ENCODE data around the gene DEAF1. TPM values are rescaled to one million over a fixed set of nuclear protein-coding genes. Genes with fewer than 3 reads are reported as not detected.
A peak's percentile ranks its signal among the peaks of the same experiment; 100 is the strongest.

The DEAF1 gene
- total and polyA plus RNA-seq, 2 of the 13 experiments (the other 11 are each of a cell fraction or from before 2014, with no cell fraction given), result 22.3 to 29.6 TPM

- H3K4me1 ChIP-seq (ENCODE audit: insufficient read depth, low read length), result peaks cover 31% of the 10 kb centered on the region
- CTCF ChIA-PET (ENCODE audit: low intra/inter-chr PET ratio, low total read pairs), result no interaction called here
- no peak for FAIRE-seq
- no peaks in the 10 kb centered on the region for H3K27me3 ChIP-seq (ENCODE audit: control insufficient read depth in 1 of 2, insufficient read depth in 2 of 2, low read length in 2 of 2)
- no peak overlapping the region for H3K9ac ChIP-seq (ENCODE audit: insufficient read depth, low read depth, low read length)
- ATAC-seq, result no peak
- in situ Hi-C loops (cut with HindIII; ENCODE audit: extremely low pct_ligation_motif_present, low pct_unique_long_range_greater_than_20kb), result loop anchor here (10.0 kb wide), 1 partner anchor 73 kb away; no protein-coding TSS in a partner anchor
- H3K9me3 ChIP-seq (ENCODE audit: low read length), result no peaks in the 10 kb centered on the region
- H4K20me1 ChIP-seq (ENCODE audit: insufficient read depth, low read length), result peaks cover 18% of the 10 kb centered on the region; the same call in 1 of the 2 replicates
- intact Hi-C loops (cut with micrococcal nuclease; ENCODE audit: unreplicated experiment), result no loop called here
- no peak overlapping the region for H2AFZ ChIP-seq (ENCODE audit: low read length)
- WGBS (ENCODE audit: low lambda C conversion rate), result 96% methylated on average over 31 of the region's 31 CpGs
- POLR2A ChIA-PET, result no interaction called here
- peaks cover 0 to 4% of the 10 kb centered on the region in 2 experiments; a peak in 3 of 5 replicates for H3K36me3 ChIP-seq (replicated peaks in 1 of 2; ENCODE audit: control insufficient read depth in 1 of 2, insufficient read depth in 2 of 2, low read length in 2 of 2)
- no TSS peak for BruUV-seq (replicated peaks)
- no peak overlapping the region for H3K27ac ChIP-seq (ENCODE audit: extremely low read length, insufficient read depth, low read length)
- no peaks in the 10 kb centered on the region for H3K79me2 ChIP-seq (ENCODE audit: insufficient read depth, low read length)
- H3K4me3 ChIP-seq (replicated peaks in 1 of 3; ENCODE audit: insufficient read depth in 1 of 3, low read depth in 2 of 3, low read length in 3 of 3), result no peak overlapping the region
- H3K4me2 ChIP-seq (ENCODE audit: low read depth, low read length), result no peak overlapping the region
- DNase-seq (ENCODE audit: low spot score), result no peak
- TF ChIP-seq AGO2 (optimal IDR thresholded peaks at IDR 0.05; ENCODE audit: low read depth, low read length) (peak; percentile 48), ZNF670 (CRISPR knock-in tag; IDR thresholded peaks at IDR 0.05; ENCODE audit: borderline replicate concordance) (no peak)
Measured at GRCh38 chr11:628056-628455, 67.0 kb downstream of the DEAF1 start.

GRCh38 chr11:627308-627576, 67.8 kb downstream of the DEAF1 start:
- CTCF ChIA-PET (ENCODE audit: low intra/inter-chr PET ratio, low total read pairs), result no interaction called here
- in situ Hi-C loops (cut with HindIII; ENCODE audit: extremely low pct_ligation_motif_present, low pct_unique_long_range_greater_than_20kb), result loop anchor here (10.0 kb wide), 1 partner anchor 72 kb away; no protein-coding TSS in a partner anchor
- 98% methylated on average over 20 of the region's 28 CpGs for WGBS (ENCODE audit: low lambda C conversion rate)

More at GRCh38 chr11:627308-627576, 67.8 kb downstream of the DEAF1 start:
- POLR2A ChIA-PET, result no interaction called here
- ATAC-seq, result no peak
- H3K79me2 ChIP-seq (ENCODE audit: insufficient read depth, low read length), result no peaks in the 10 kb centered on the region
- peaks cover 18% of the 10 kb centered on the region; the same call in 1 of the 2 replicates for H4K20me1 ChIP-seq (ENCODE audit: insufficient read depth, low read length)
- no peak overlapping the region for H3K4me2 ChIP-seq (ENCODE audit: low read depth, low read length)
- no peak overlapping the region for H3K27ac ChIP-seq (ENCODE audit: extremely low read length, insufficient read depth, low read length)
- no TSS peak for BruUV-seq (replicated peaks)
- no peak overlapping the region for H3K9ac ChIP-seq (ENCODE audit: insufficient read depth, low read depth, low read length)
- H2AFZ ChIP-seq (ENCODE audit: low read length), result no peak overlapping the region
- TF ChIP-seq NR2F6 (IDR thresholded peaks at IDR 0.05) (no peak), NR2F6 (CRISPR knock-in tag; IDR thresholded peaks at IDR 0.05) (no peak), MIER3 (CRISPR knock-in tag; IDR thresholded peaks at IDR 0.05; ENCODE audit: borderline replicate concordance) (no peak), RBAK (CRISPR knock-in tag; IDR thresholded peaks at IDR 0.05) (no peak), ARID4A (CRISPR knock-in tag; IDR thresholded peaks at IDR 0.05; ENCODE audit: borderline replicate concordance) (no peak), HNF4A (CRISPR knock-in tag; IDR thresholded peaks at IDR 0.05) (no peak), IKZF1 (IDR thresholded peaks at IDR 0.05) (no peak), MATR3 (CRISPR knock-in tag; IDR thresholded peaks at IDR 0.05) (no peak), ZHX1 (CRISPR knock-in tag; IDR thresholded peaks at IDR 0.05; ENCODE audit: low read depth) (no peak), FOXA3 (CRISPR knock-in tag; IDR thresholded peaks at IDR 0.05) (no peak), MZF1 (CRISPR knock-in tag; IDR thresholded peaks at IDR 0.05; ENCODE audit: borderline replicate concordance) (no peak)
- intact Hi-C loops (cut with micrococcal nuclease; ENCODE audit: unreplicated experiment), result no loop called here
- no peak for DNase-seq (ENCODE audit: low spot score)
- H3K27me3 ChIP-seq (ENCODE audit: control insufficient read depth in 1 of 2, insufficient read depth in 2 of 2, low read length in 2 of 2), result no peaks in the 10 kb centered on the region
- H3K4me1 ChIP-seq (ENCODE audit: insufficient read depth, low read length), result peaks cover 31% of the 10 kb centered on the region
- no peak overlapping the region for H3K4me3 ChIP-seq (replicated peaks in 1 of 3; ENCODE audit: insufficient read depth in 1 of 3, low read depth in 2 of 3, low read length in 3 of 3)
- no peak for FAIRE-seq
- no peaks in the 10 kb centered on the region for H3K9me3 ChIP-seq (ENCODE audit: low read length)
- peaks cover 0 to 4% of the 10 kb centered on the region in 2 experiments; a peak in 2 of 5 replicates for H3K36me3 ChIP-seq (replicated peaks in 1 of 2; ENCODE audit: control insufficient read depth in 1 of 2, insufficient read depth in 2 of 2, low read length in 2 of 2)
